Stimulated activated CD8-positive, alpha-beta memory T cell treated with anti-CD3 and anti-CD28 coated beads, Interleukin-4, amount 100 ng/mL, for 24 hours (primary cell): Measurements from ENCODE around the gene TPM1.
"Not testable (repeated sequence)": the region's sequence is repeated elsewhere in the genome, so short reads cannot be mapped to it uniquely, and the experiment has no call there.

Experiments used
- DNase-seq: peaks from one replicate; pipeline ENCODE4 v3.0.0-alpha.2; 2020; ENCODE audit warnings: low read depth

Gene TPM1

GRCh38 chr15:63041974-63042876 is at the start of gene TPM1:
TSS of gene TPM1 (plus strand) at chr15:63042747. CDS start at chr15:63042830, 83 bp downstream.
- no peak for DNase-seq

GRCh38 chr15:62993066-62993465 is 49.5 kb upstream of the TPM1 start:
- no peak for DNase-seq

GRCh38 chr15:62993632-62994031 is 48.9 kb upstream of the TPM1 start:
- not testable (repeated sequence) for DNase-seq

- no peak for DNase-seq
Observed at GRCh38 chr15:62994439-62994838, 48.1 kb upstream of the TPM1 start.

GRCh38 chr15:62994975-62995681 is 47.4 kb upstream of the TPM1 start:
- DNase-seq, result no peak

- DNase-seq, result no peak
Observed at GRCh38 chr15:62997441-62997840, 45.1 kb upstream of the TPM1 start.

- no peak for DNase-seq
Observed at GRCh38 chr15:62998262-62998890, 44.2 kb upstream of the TPM1 start.

- DNase-seq, result no peak
Observed at GRCh38 chr15:62999178-62999577, 43.4 kb upstream of the TPM1 start.

GRCh38 chr15:62999923-63000561 is 42.5 kb upstream of the TPM1 start:
- no peak for DNase-seq

GRCh38 chr15:63000706-63001105 is 41.8 kb upstream of the TPM1 start:
- no peak for DNase-seq

GRCh38 chr15:63004211-63004610 is 38.3 kb upstream of the TPM1 start:
- DNase-seq, result no peak

- no peak for DNase-seq
Observed at GRCh38 chr15:63006032-63006878, 36.3 kb upstream of the TPM1 start.

- no peak for DNase-seq
Observed at GRCh38 chr15:63008333-63009049, 34.1 kb upstream of the TPM1 start.

- no peak for DNase-seq
Observed at GRCh38 chr15:63010386-63010785, 32.2 kb upstream of the TPM1 start.

- no peak for DNase-seq
Observed at GRCh38 chr15:63010920-63011693, 31.4 kb upstream of the TPM1 start.

GRCh38 chr15:63012444-63012843 is 30.1 kb upstream of the TPM1 start:
- no peak for DNase-seq

- DNase-seq, result no peak
Observed at GRCh38 chr15:63013052-63013808, 29.3 kb upstream of the TPM1 start.

GRCh38 chr15:63014578-63014977 is 28.0 kb upstream of the TPM1 start:
- no peak for DNase-seq

- DNase-seq, result no peak
Observed at GRCh38 chr15:63015618-63016017, 26.9 kb upstream of the TPM1 start.
